ENCODE data around the gene STRC. TPM values are rescaled to one million over a fixed set of nuclear protein-coding genes. Genes with fewer than 3 reads are reported as not detected.

STRC gene
- total and polyA plus RNA-seq, 2 donors (not counting 1 experiment from before 2014, with no cell fraction given) = 1.0 to 1.7 TPM

DNA sequence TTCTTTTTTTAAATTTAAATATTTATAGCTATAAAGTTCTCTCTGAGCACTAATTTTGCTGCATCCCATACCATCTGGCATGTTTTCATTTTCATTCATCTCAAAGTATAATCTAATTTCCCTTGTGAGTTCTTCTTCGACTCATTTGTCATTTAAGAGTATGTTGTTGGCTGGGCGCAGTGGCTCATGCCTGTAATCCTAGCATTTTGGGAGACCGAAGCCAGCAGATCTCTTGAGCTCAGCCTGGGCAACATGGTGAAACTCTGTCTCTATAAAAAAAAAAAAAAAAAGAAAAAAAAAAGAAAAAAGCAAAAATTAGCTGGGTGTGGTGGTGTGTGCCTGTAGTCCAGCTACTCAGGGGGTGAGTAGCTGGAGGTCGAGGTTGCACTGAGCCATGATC is 66.3 kb downstream of the STRC start:
- no peak for DNase-seq
- intact Hi-C loops (cut with micrococcal nuclease) = no loop called here
- TF ChIP-seq CTCF (IDR thresholded peaks at IDR 0.05) (no peak), EZH2 (IDR thresholded peaks at IDR 0.05; ENCODE audit: borderline replicate concordance, insufficient read depth, low read depth, low read length, poor library complexity, severe bottlenecking) (no peak)
- Mint-ChIP-seq H3K27ac (no peak overlapping the region), H3K4me1 (no peaks in the 10 kb centered on the region), H3K4me3 (no peak overlapping the region), H3K27me3 (no peaks in the 10 kb centered on the region), H3K9me3 (ENCODE audit: insufficient read depth) (no peaks in the 10 kb centered on the region)
- H3K27ac ChIP-seq (ENCODE audit: low read length in 2 of 2) = no peak overlapping the region
- ATAC-seq (ENCODE audit: low read depth) = no peak
- H3K9me3 ChIP-seq (ENCODE audit: control extremely low read depth in 1 of 3, control insufficient read depth in 2 of 3, insufficient read depth in 1 of 3, low read length in 2 of 3) = peaks cover 0 to 3% (median 2%) of the 10 kb centered on the region in 3 donors
- no peaks in the 10 kb centered on the region for H3K27me3 ChIP-seq (replicated peaks in 1 of 4; ENCODE audit: control extremely low read depth in 1 of 4, control insufficient read depth in 3 of 4, insufficient read depth in 4 of 4, low read length in 3 of 4)
- ChIA-PET POLR2A (interaction anchor here (0.7 kb wide), 1 partner anchor 146 kb away, joined by 8 read pairs; no protein-coding TSS in a partner anchor), CTCF (no interaction called here)
- H3K4me1 ChIP-seq (ENCODE audit: control insufficient read depth in 2 of 2, insufficient read depth in 2 of 2, low read length in 2 of 2) = no peaks in the 10 kb centered on the region
- H3K4me3 ChIP-seq (ENCODE audit: control extremely low read depth in 1 of 5, extremely low read depth in 1 of 5, insufficient read depth in 1 of 5, low read depth in 2 of 5, low read length in 4 of 5) = no peak overlapping the region
- H3K79me2 ChIP-seq (ENCODE audit: control insufficient read depth, insufficient read depth, low read length) = no peaks in the 10 kb centered on the region
- no peaks in the 10 kb centered on the region for H4K20me1 ChIP-seq (ENCODE audit: control insufficient read depth, insufficient read depth, low read length, poor library complexity, severe bottlenecking)
- H2AFZ ChIP-seq (ENCODE audit: insufficient read depth, low read depth, low read length, poor library complexity, severe bottlenecking) = no peak overlapping the region
- WGBS (ENCODE audit: insufficient coverage) = 100% methylated on average over 1 of the region's 4 CpGs
- H3K36me3 ChIP-seq (replicated peaks in 1 of 2; ENCODE audit: control extremely low read depth in 1 of 2, control insufficient read depth in 1 of 2, extremely low read depth in 1 of 2, insufficient read depth in 2 of 2, low read length in 1 of 2) = peaks cover 3 to 4% of the 10 kb centered on the region in 2 experiments
- no peak overlapping the region for H3K9ac ChIP-seq (ENCODE audit: low read length)
- H3K4me2 ChIP-seq (replicated peaks; ENCODE audit: low read depth, low read length, poor library complexity, severe bottlenecking) = no peak overlapping the region

DNA sequence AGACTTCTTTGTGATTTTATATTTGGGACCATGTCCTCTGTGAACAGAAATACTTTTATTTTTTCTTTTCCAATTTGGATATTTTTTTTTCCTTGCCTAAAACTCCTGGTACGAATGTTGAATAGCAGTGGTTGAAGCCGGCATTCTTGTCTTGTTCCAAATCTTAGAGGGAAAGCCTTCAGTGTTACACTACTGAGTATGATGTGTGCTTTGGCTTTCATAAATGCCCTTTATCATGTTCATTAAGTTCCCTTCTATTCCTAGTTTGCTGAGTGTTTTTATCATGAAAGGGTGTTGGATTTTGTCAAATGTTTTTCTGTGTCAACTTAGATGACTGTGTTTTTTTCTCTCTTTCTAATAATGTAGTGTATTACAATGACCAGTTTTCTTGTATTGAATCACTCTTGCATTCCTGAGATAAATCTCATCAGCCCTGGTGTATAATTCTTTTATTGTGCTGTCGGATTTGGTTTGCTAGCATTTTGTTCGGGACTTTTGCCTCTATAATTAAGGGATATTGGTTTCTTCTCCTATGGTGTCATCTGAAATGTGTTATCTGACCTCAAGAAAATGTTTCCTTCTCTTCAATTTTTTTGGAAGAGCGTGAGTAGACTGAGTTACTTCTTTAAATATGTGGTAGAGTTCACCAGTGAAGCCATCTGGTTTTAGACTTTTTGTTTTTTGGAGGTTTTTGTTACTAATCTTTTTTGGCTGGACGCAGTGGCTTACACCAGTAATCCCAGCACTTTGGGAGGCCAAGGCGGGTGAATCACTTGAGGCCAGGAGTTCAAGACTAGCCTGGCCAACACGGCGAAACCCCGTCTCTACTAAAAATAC is 67.9 kb downstream of the STRC start:
- Histone ChIP-seq H3K4me2 (replicated peaks; ENCODE audit: low read depth, low read length, poor library complexity, severe bottlenecking) (no peak overlapping the region), H3K9ac (ENCODE audit: low read length) (no peak overlapping the region), H3K36me3 (replicated peaks in 1 of 2; ENCODE audit: control extremely low read depth in 1 of 2, control insufficient read depth in 1 of 2, extremely low read depth in 1 of 2, insufficient read depth in 2 of 2, low read length in 1 of 2) (peaks cover 3 to 4% of the 10 kb centered on the region in 2 experiments), H3K27ac (ENCODE audit: low read length in 2 of 2) (no peak overlapping the region), H2AFZ (ENCODE audit: insufficient read depth, low read depth, low read length, poor library complexity, severe bottlenecking) (no peak overlapping the region), H3K4me3 (ENCODE audit: control extremely low read depth in 1 of 5, extremely low read depth in 1 of 5, insufficient read depth in 1 of 5, low read depth in 2 of 5, low read length in 4 of 5) (no peak overlapping the region), H3K9me3 (ENCODE audit: control extremely low read depth in 1 of 3, control insufficient read depth in 2 of 3, insufficient read depth in 1 of 3, low read length in 2 of 3) (peaks cover 0 to 3% (median 2%) of the 10 kb centered on the region in 3 donors), H3K27me3 (replicated peaks in 1 of 4; ENCODE audit: control extremely low read depth in 1 of 4, control insufficient read depth in 3 of 4, insufficient read depth in 4 of 4, low read length in 3 of 4) (no peaks in the 10 kb centered on the region), H4K20me1 (ENCODE audit: control insufficient read depth, insufficient read depth, low read length, poor library complexity, severe bottlenecking) (no peaks in the 10 kb centered on the region), H3K79me2 (ENCODE audit: control insufficient read depth, insufficient read depth, low read length) (no peaks in the 10 kb centered on the region), H3K4me1 (ENCODE audit: control insufficient read depth in 2 of 2, insufficient read depth in 2 of 2, low read length in 2 of 2) (no peaks in the 10 kb centered on the region)
- H3K27ac Mint-ChIP-seq = no peak overlapping the region
- TF ChIP-seq EZH2 (IDR thresholded peaks at IDR 0.05; ENCODE audit: borderline replicate concordance, insufficient read depth, low read depth, low read length, poor library complexity, severe bottlenecking) (no peak), CTCF (IDR thresholded peaks at IDR 0.05) (no peak)
- CTCF ChIA-PET = no interaction called here
- H3K9me3 Mint-ChIP-seq (ENCODE audit: insufficient read depth) = no peaks in the 10 kb centered on the region
- no peak for ATAC-seq (ENCODE audit: low read depth)
- no peak overlapping the region for H3K4me3 Mint-ChIP-seq
- no peaks in the 10 kb centered on the region for H3K27me3 Mint-ChIP-seq
- H3K4me1 Mint-ChIP-seq = no peaks in the 10 kb centered on the region
- DNase-seq = no peak
- no CpG with 5 or more reads among the region's 10 CpGs for WGBS (ENCODE audit: insufficient coverage)
- intact Hi-C loops (cut with micrococcal nuclease) = no loop called here
- POLR2A ChIA-PET = no interaction called here
